NCI-H146 treated with DMSO at 0.1 percent for 48 hours (cell line): Measurements from ENCODE around the gene DAAM2.

Experiments used
- DNase-seq: peaks from one replicate; lab custom pipeline; 2025; ENCODE audit not compliant: unreplicated experiment; lab: John Stamatoyannopoulos, UW

Gene DAAM2

DNA sequence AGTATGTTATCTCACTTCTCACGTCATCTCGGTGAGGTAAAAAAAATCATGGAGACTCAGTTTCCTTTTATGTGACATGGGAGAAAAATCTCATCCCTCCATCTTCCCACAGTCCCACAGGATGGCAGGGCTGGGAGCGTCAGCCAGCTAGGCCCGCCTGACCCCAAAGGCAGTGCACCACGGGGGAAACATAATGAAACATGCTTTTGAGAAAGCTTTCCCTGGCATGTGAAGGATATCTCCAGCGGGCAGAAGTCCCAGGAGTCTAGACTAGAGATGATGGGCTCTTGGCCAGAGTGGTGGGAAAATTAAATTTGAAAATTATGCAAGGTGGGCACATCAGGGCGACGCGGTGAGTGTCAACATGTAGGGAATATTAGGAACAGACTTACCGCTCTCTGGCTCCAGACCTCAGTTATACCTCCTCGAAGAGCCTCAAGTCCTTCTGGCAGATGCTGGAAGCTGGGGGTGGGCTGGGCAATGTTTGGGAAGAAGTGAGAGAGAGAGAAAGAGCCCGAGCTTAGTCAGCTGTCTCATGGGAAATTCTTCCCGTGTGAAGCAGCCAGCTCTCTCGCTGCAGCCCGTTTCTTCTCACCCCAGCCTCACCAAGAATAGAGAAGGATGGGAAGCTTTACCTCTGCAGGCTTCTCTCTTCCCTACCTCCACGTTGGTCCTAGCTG is 89.8 kb downstream of the DAAM2 start:
- no peak for DNase-seq

DNA sequence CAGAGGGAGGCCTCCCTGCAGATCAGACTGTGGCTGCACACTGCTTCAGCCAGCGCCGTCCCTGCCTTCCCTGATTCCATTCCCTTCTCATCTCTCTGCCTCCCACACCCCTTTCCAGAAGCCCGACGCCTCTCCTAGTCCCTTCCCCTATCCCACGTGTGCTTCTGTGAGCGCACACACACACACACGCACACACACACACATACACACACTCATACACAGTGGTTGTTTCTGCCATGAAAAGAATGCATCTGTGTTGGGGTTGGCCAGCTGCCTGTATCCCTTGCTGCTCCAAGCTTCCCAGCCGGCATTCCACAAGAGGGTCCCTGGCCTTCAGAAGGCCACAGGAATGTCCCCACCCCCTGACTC is 90.3 kb downstream of the DAAM2 start:
- DNase-seq, result no peak

DNA sequence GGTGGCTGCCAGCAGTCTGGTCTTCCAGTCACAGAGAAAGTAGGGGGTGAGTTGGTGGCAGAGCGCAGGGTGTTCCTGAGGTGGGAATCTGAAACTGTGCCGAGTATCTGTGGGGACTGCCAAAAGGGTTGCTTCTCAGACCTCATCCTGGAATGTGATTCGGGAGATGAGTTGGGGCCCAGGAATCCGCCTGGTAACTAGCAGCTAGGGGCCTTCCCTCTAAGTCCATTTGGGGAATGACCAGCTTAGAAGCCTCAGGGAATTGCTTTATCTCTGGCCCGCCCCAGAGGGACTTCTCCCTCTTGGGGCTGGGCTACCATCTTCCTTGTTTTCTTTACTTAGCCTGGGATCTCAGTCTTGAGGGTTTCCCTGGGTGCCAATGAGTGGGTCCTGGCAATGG is 92.5 kb downstream of the DAAM2 start:
- DNase-seq, result no peak

DNA sequence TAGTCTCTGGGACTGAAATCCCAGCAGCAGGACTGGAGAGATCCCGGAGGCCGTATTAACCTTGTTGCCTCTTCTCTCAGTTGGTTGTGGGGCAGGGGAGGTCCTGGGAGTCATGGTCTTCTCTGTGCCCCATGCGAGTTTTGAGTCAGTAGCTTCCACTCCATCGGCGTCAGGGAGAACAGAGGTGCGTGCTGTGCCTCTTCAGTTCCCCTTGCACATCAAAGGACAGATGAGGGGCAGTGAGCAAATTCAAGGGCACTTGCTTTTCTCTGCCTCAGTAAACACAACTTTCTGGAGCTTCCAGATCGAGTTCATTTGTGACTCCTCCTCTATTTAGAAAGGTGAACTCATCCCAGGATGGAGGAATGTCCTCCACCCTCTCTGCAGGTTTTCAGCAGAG is 93.5 kb downstream of the DAAM2 start:
- no peak for DNase-seq

DNA sequence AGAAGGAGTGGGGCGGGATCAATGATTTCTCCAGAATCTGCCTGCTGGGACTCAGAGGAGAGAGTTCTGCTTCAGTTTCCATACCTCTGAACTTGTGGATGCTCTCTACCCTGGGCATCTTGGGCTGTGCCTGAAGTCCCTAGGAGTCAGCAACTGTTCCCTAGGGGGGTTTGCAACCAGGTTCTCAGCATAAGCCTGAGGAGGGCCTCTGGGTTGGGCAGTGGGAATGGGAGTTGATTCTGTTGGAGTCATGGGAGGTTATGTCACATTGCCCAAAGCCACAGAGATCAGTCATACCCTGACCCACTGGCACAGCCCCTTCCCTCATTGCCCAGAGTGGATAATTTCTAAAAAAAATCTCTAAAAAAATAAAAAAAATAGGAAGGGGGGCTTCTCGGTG is 94.7 kb downstream of the DAAM2 start:
- DNase-seq, result no peak

DNA sequence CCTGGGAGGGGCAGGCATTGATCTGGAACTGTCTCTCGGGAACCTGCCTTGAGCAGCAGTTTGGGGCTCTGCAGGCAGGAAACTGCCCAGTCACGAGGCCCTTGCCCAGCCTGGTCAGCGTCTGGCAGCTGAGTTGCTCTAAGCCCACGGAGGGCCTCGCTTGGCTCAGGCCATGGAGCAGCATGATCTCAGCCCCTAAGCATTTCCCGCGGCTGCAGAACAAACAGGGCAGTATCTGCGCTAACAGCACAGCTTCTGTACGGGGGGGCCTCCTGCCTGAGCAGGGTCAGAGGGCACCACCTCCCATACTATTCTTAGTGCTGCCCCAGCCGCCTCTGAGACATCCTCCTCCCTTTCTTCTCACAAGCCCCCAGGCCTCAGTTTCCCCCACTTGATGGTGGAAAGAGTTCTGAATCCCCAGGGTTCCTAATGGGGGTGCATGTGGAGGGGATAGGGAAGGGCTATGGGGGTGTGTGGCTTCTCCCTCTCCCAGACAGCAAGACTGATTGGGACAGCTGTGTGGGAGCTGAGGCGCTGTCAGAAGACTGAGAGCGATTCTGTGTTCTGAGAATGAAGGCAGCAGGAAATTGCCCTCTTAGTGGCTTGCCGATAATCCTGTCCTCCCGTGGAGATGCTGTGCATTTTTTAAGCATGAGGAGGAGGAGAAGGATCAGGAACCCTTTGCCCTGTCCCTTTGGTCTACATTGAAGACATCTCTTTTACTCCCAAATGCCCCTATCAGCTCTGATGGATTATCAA is 95.7 kb downstream of the DAAM2 start:
- DNase-seq, result no peak

DNA sequence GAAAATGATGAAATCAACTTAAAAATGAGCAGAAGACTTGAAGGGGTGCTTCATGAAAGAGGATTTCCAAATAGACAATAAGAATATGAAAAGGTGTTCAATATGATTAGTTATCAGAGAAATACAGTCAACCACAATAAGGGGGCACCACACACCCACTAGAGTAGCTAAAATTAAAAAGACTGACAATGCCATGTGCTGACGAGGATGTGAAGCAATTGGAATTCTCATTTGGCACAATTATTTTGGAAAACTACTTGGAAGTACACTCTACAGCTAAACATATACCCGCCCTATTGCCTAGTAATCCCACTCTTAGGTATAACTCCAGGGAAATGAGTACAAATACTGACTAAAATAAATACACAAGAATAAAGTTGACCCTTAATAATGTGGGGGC is 97.1 kb downstream of the DAAM2 start:
- DNase-seq, result no peak

DNA sequence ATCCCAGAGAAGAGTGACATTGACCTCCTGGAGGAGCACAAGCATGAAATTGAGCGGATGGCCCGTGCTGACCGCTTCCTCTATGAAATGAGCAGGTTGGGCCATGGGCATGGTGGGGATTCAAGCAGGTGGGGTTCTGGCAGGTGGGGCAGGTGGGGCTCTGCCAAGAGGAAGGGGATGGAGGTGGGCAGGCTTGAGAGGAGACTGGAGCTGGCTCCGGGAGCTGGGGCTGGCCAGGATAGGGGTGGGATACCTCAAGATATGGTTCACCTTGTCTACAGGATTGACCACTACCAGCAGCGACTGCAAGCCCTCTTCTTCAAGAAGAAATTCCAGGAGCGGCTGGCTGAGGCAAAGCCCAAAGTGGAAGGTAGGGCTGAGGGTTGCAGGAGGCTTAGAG is 99.2 kb downstream of the DAAM2 start:
- DNase-seq, result no peak

DNA sequence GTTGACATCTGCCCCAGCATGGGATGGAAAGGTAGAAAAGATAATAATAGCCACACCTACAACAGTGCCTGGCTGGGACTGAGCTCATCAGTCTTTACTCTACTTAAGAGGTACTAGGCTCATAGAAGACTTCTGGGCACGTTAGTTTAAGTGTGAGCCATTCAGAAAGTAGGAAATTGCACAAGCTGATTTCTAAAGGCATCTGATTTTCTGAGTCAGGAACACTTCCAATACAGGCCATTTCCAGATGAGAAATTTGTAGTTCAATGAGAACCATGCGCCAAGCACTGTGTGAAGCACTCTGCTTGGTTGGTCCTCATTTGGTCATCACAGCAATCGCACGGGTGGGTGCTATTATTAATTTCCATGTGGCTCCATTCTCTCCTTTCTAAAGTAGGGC is 99.8 kb downstream of the DAAM2 start:
- DNase-seq, result no peak

DNA sequence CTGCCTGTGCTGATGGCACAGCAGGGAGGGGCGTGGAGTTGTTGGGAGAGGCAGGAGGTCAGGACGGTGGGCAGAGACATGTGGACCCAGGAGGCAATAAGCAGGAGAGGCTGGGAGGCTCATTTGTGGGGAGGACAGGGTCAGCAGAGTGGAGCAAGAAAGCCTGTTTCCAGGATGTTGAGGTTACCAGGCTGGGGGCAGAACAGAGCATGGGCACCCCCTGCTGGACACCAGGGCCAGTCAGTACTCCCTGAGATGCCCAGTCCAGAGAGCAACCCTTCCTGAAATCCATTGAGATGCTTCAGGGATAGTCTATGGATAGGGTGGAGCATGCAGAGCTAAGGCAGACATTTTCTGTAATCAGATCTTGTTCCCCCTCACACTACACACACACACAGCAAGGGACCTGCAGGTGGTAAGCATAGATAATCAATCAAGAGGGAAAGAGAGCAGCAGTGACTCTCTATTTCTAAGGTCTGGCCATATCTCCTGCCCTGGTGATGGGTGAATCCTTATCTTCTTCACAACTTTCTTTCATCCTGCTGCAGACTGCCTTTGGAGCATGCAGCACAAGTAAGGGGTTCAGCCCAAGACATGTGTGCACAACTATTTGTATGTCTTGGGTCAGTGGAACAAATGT is 100.4 kb downstream of the DAAM2 start:
- peak; percentile 19 for DNase-seq

DNA sequence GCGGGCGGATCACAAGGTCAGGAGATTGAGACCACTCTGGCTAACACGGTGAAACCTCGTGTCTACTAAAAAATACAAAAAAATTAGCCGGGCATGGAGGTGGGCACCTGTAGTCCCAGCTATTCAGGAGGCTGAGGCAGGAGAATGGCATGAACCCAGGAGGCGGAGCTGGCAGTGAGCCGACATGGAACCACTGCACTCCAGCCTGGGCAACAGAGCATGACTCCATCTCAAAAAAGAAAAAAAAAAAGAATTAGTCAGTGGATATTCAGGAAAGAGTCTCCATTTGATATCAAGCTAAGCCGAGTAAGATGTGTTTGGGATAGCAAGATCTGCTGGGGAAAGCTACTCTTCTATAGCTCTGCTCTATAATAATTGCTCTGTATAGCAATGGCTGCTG is 101.1 kb downstream of the DAAM2 start:
- no peak for DNase-seq

DNA sequence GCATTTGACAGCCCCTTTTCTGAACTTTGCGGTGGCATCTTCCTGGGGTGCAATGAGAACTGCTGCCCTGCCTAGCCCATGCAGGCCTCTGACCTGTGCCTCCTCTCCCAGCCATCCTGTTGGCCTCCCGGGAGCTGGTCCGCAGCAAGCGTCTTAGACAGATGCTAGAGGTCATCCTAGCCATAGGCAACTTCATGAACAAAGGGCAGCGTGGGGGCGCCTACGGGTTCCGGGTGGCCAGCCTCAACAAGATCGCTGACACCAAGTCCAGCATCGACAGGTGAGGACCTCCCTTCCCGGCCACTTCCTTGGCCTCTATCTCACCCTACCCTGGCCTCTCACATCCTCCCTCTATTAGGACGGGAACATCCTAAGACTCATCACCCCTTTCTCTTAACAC is 104.5 kb downstream of the DAAM2 start:
- no peak for DNase-seq

DNA sequence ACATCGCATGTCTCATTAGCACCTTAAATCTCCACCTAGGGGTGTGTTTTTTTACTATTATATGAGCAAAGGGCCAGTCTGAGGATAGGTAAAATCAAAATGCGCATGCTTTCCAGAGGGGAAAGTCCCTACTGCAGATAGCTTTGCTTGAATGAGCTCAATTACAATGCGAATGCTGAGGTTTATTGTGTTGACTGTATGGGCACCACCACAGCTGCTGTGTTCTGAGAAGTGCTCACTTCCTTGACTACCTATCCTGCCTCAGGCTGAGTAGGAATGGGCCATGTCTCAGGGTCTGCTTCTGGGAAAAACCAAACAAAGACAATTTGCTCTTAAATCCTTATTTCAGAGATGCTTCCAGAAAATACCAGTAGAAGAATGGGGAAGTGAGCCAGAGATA is 105.5 kb downstream of the DAAM2 start:
- no peak for DNase-seq

DNA sequence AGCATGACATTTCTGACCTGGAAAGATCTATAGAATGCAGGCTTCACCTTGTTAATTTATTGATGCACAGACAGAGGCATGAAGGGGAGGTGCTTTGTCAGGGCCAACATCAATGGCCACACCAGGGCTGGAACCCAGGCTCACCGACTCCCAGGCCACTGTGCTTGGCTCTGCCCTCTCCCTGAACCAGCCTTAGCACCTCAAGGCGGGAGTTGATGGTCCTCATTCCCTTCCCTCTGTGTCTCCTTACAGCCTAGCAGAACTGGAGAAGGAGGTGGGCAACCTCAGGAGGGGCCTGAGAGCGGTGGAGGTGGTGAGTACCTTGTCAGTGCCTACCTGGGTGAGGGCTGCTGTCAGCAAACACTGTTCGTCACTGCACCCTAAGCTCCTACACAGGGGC is 106.4 kb downstream of the DAAM2 start:
- no peak for DNase-seq

DNA sequence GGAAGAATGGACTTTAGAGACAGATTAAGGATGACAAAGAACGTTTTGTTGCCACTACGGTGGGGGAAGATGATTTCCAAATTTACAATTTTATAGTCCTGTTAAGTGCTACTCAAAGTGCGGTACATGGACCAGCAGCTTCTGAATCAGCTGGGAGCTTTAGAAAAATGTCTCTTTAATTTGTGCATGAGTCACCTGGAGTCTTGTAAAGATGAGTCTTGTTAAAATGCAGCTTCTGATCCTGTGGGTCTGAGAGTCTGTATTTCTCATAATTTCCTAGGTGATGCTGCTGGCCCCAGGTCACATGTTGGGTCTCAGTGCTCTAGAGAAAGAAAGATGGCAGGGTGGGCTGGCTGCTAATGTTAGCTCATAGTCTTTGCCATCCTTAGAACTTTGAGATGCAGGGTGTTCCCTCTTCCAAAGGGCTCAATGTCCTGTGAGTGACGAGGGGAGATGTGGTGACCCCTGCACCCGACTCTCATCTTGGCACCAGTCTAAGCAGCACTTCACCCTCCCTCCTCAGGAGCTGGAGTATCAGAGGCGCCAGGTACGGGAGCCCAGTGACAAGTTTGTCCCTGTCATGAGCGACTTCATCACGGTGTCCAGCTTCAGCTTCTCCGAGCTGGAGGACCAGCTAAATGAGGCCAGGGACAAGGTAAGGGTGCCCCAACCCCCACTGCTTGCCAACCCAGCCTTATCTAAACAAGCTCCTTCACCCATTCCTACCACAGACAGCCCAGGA is 107.5 kb downstream of the DAAM2 start:
- DNase-seq, result no peak

DNA sequence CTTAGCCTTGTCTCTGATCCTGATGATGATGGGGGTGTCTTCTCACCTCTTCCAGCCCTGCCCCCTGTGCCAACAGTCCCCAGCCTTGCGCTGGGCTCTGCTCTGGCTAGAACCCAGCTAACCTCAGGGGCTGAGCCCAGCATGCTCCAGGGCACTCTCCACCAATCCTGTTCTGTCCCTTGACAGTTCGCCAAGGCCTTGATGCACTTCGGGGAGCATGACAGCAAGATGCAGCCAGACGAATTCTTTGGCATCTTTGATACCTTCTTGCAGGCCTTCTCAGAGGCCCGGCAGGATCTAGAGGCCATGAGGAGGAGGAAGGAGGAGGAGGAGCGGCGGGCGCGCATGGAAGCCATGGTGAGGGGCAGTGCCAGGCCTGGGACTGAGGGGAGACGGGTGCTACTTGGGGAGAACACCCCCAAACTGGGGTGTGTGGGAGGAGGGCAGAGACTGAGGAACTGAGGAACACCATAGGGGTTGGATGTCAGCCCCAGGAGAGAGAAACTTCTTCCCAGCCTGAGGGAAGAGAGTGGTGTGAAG is 109.0 kb downstream of the DAAM2 start:
- DNase-seq, result no peak

DNA sequence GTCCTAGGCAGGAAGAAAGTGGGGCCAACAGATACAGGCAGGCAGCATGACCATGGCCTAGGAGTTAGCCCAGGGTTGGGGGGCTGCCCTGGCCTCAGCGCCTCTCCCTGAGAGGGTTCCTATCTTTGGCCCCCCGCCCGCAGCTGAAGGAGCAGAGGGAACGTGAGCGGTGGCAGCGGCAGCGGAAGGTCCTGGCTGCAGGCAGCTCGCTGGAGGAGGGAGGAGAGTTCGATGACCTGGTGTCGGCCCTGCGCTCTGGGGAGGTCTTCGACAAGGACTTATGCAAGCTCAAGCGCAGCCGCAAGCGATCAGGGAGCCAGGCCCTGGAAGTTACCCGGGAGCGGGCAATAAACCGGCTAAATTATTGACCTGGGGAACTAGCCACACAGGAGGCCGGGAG is 109.5 kb downstream of the DAAM2 start:
- DNase-seq, result no peak

DNA sequence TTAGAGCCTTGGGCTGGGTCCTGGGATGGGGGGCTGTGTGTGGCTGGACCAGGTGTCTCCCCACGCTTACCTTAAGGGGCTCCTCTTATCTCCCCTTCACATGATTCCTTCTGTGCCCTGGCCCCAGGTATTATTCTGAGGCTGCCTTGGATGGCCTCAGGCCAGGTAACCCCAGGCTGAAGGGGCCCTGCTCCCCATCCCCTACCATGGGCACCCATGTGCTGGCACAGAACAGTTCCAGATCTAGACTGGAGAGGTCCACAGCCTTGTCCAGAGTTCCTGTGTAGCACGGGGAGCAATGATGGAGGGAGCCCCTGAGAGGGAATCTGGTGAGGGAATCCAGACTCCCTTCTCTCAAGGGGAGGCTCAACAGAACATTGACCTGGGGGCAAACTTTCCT is 110.0 kb downstream of the DAAM2 start:
- no peak for DNase-seq

DNA sequence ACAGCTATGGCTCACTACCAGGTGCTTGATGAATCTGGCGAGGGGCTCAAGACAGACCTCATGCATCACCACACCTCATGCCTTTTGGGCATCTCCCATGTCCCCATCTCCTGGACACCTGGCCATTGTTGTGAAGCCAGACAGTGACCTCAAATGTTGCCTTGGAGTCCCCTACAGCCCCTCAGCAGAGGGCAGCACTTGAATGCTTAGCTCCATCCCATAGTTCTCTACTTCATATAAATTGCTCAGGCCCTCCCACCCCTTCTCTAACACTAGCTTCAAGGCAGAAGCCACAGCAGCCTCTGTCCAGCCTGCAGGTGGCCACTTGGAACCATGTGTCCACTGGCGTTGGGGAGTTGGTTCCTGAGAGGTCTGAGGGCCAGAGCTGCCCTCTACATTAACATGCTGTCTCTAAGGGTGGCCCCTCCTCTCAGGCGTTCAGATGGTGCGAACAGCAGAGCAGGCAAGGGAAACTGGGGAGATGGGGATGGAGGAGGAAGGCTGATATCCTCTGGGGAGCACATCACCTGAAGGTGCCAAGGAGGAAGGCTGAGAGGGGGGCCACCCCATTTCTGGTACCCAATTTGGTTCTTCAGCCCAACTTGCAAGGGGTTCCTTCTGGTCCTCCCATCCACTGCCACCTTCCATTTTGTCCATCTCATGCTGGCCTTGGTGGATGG is 110.8 kb downstream of the DAAM2 start:
- DNase-seq, result no peak

DNA sequence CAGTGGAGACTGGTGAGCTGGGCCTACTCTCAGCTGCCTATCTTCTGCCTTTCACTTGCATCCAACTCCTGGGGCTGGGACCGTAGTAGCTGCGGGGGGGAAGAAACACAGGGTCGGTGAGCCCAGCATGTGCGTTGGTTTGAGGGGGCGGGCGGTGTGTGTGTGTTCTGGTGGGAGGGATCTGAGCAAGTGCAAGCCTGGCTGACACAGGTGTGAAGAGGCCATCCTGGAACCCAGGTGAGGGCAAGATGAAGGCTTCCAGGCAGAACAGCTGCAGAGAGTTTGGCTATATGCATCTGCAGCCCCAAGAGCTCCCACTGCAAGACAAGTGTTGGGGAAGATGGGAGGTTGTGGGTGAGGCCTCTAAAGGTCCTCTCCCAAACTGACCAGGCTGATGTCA is 111.5 kb downstream of the DAAM2 start:
- no peak for DNase-seq
